BJ (cell line): Measurements from ENCODE around the gene NFKB1. TPM values are rescaled to one million over a fixed set of nuclear protein-coding genes. Genes with fewer than 3 reads are reported as not detected.
A peak's percentile ranks its signal among the peaks of the same experiment; 100 is the strongest.
"Not testable (repeated sequence)": the region's sequence is repeated elsewhere in the genome, so short reads cannot be mapped to it uniquely, and the experiment has no call there.

Experiments
- CTCF ChIA-PET: fragments of 350-600 bp; formaldehyde crosslinking; extraction: SDS; loops from one replicate; lab custom pipeline; 2021; ENCODE audit warnings: antibody characterized with exemption, inconsistent platforms; lab: Yijun Ruan, JAX
- POLR2A ChIA-PET: fragments of 300-600 bp; sonication (Branson Sonifier 250); formaldehyde crosslinking; extraction: SDS; loops from one replicate; lab custom pipeline; 2021; ENCODE audit warnings: antibody characterized with exemption; lab: Charles Lee
- DNase-seq: peaks from one replicate; pipeline ENCODE4 v3.0.0-alpha.2; 2011; ENCODE audit warnings: low read depth
- H3K27me3 ChIP-seq: 2 replicates; pipeline ENCODE4 v1.6.0; 2011; ENCODE audit warnings: low read length; ENCODE audit not compliant: control insufficient read depth, insufficient read depth
- H3K36me3 ChIP-seq: 2 replicates; pipeline ENCODE4 v1.5.1; 2011; ENCODE audit warnings: low read length; ENCODE audit not compliant: control insufficient read depth, insufficient read depth
- H3K4me3 ChIP-seq: 2 replicates; pipeline ENCODE4 v1.5.1; 2011; ENCODE audit warnings: low read depth, mild to moderate bottlenecking, control low read depth, low read length
- polyA plus RNA-seq: library from polyadenylated mRNA; depleted of rRNA; stranded (reverse); fragments of >200 nt; gene quantifications from 2 replicates; pipeline ENCODE4 v1.2.3, GENCODE V29; 2011
- TF ChIP-seq, protein P1 (sequence below): IDR thresholded peaks from 2 replicates; pipeline ENCODE4 v1.5.1; 2011; ENCODE audit warnings: low read depth, mild to moderate bottlenecking, control low read depth, inconsistent platforms, low read length, moderate library complexity; ENCODE audit not compliant: insufficient read depth

NFKB1 gene
- polyA plus RNA-seq, 1 experiment, result 16.6 TPM

DNA sequence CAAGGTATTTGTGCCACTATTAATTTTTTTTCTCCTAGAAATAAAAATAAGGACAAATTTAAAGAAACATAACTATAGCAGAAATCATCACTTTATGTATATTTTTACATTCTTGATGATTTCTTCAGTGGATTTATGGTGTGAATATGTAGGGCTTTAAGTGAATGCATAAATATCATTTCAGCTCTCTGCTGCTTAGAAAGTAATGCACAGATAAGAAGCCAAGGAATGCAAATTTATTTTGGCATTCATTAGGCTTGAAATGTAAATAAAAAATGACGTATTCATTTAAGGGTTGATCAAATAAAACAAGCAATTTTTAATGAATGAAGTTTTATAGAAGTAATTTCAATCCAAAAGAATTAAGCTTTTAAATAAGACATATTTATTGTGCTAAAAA, 66.3 kb downstream of the NFKB1 start:
- H3K36me3 ChIP-seq, result no peaks in the 10 kb centered on the region
- TF ChIP-seq, protein P1, sequence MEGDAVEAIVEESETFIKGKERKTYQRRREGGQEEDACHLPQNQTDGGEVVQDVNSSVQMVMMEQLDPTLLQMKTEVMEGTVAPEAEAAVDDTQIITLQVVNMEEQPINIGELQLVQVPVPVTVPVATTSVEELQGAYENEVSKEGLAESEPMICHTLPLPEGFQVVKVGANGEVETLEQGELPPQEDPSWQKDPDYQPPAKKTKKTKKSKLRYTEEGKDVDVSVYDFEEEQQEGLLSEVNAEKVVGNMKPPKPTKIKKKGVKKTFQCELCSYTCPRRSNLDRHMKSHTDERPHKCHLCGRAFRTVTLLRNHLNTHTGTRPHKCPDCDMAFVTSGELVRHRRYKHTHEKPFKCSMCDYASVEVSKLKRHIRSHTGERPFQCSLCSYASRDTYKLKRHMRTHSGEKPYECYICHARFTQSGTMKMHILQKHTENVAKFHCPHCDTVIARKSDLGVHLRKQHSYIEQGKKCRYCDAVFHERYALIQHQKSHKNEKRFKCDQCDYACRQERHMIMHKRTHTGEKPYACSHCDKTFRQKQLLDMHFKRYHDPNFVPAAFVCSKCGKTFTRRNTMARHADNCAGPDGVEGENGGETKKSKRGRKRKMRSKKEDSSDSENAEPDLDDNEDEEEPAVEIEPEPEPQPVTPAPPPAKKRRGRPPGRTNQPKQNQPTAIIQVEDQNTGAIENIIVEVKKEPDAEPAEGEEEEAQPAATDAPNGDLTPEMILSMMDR, result no peak
- ChIA-PET POLR2A (no interaction called here), CTCF (no interaction called here)
- H3K4me3 ChIP-seq, result no peak overlapping the region
- DNase-seq, result no peak
- H3K27me3 ChIP-seq, result no peaks in the 10 kb centered on the region

DNA sequence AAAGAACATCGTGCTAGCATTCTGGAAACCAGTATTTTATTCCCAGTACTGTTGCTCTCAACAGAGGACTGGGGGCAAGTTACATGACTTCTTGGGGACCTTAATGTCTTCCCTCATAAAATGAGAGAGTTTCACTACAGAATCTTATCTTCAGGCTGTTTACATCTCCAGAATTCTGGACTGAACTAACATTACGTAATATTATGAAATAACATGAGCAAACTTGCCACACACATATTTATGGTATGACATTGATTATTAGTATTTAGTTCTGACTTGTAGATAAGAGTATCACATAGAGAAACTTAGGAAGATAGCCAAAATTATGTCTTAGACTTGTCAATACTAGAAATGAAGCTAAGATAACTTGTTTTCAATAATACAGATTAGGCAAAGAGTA, 68.0 kb downstream of the NFKB1 start:
- H3K27me3 ChIP-seq, result no peaks in the 10 kb centered on the region
- H3K4me3 ChIP-seq, result no peak overlapping the region
- CTCF ChIA-PET, result interaction anchor here (0.9 to 1.4 kb wide), 4 partner anchors 10 to 457 kb away, joined by 3 to 5 read pairs (median 4); no protein-coding TSS in a partner anchor
- H3K36me3 ChIP-seq, result no peaks in the 10 kb centered on the region
- peak; percentile 10 for DNase-seq
- TF ChIP-seq, protein P1, result no peak
- POLR2A ChIA-PET, result no interaction called here

GRCh38 chr4:102570211-102570610, 69.1 kb downstream of the NFKB1 start:
- POLR2A ChIA-PET, DNase-seq, H3K27me3 ChIP-seq, H3K36me3 ChIP-seq, H3K4me3 ChIP-seq: not testable (repeated sequence)
- CTCF ChIA-PET, result interaction anchor here (0.9 to 1.4 kb wide), 2 partner anchors 10 to 139 kb away, joined by 4 to 5 read pairs; no protein-coding TSS in a partner anchor

- no peak overlapping the region for H3K4me3 ChIP-seq
- POLR2A ChIA-PET, result no interaction called here
- CTCF ChIA-PET, result interaction anchor here (0.6 to 1.0 kb wide), 2 partner anchors 12 to 1521 kb away, joined by 3 to 5 read pairs; no protein-coding TSS in a partner anchor
- no peaks in the 10 kb centered on the region for H3K36me3 ChIP-seq
- TF ChIP-seq, protein P1, result no peak
- no peaks in the 10 kb centered on the region for H3K27me3 ChIP-seq
- DNase-seq, result no peak
Measured at GRCh38 chr4:102572452-102572851, 71.3 kb downstream of the NFKB1 start.

DNA sequence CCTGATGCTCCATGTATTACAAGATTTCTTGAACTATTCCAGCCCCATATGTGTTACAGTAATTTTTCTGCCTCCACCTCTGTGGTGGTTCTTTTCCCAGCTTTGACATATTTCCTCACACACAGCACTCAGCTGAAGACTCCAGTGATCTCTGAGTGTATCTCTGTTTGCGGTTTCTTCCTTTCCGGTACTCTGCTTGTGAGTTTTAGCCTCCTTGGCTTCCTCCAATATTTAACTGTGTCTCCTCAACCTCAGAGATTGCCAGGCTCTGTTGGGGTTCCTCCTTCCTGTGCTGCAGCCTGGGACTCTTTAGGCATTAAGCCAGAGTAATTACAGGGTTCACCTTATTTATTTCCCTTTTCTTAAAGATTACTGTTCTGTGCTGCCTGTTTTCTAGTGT, 73.2 kb downstream of the NFKB1 start:
- Histone ChIP-seq H3K27me3 (no peaks in the 10 kb centered on the region), H3K4me3 (no peak overlapping the region), H3K36me3 (peaks cover 3% of the 10 kb centered on the region; the same call in 1 of the 2 replicates)
- POLR2A ChIA-PET, result no interaction called here
- TF ChIP-seq, protein P1, result no peak
- CTCF ChIA-PET, result no interaction called here
- DNase-seq, result no peak
